22Rv1 (cell line): Measurements from ENCODE around the gene KPNA6.

Experiments
- CTCF ChIP-seq: fragments of 450-650 bp; IDR thresholded peaks from 2 replicates; pipeline ENCODE4 v1.5.1; 2017; ENCODE audit warnings: mild to moderate bottlenecking
- ZFX ChIP-seq: fragments of 450-650 bp; IDR thresholded peaks from 2 replicates; pipeline ENCODE4 v1.6.1; 2017; ENCODE audit warnings: antibody characterized with exemption, borderline replicate concordance

- no peak for TF ChIP-seq CTCF
- no peak for TF ChIP-seq ZFX
These were observed 91.8 kb downstream of the KPNA6 start for GRCh38 chr1:32199717-32200072.
